ENCODE data around the gene CPSF7.

Gene CPSF7

GRCh38 chr11:61380884-61381283 lies 48.9 kb downstream of the CPSF7 start:
- DNase-seq, result no peak

DNA sequence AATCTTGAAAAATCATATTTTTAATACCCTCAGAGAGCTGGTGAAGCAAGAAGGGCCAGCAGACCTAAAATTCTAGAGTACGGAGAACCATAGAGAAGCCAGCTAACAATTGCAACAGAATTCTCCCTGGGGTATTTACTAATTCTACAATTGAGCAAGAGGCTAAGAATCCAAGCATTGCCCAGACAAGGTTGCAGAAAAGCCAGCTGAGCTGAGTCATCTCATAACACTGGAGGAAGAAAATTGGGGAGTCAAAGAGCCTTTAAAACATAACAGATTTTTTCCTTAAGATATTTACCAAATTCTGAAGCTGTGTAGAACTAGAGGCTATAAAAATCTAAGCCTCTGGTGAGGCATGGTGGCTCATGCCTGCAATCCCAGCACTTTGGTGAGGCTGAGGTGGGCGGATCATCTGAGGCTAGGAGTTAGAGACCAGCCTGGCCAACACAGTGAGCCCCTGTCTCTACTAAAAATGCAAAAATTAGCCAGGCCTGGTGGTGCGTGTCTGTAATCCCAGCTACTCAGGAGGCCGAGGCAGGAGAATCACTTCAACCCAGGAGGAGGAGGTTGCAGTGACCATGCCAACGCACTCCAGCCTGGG lies 51.0 kb downstream of the CPSF7 start:
- DNase-seq, result no peak

DNA sequence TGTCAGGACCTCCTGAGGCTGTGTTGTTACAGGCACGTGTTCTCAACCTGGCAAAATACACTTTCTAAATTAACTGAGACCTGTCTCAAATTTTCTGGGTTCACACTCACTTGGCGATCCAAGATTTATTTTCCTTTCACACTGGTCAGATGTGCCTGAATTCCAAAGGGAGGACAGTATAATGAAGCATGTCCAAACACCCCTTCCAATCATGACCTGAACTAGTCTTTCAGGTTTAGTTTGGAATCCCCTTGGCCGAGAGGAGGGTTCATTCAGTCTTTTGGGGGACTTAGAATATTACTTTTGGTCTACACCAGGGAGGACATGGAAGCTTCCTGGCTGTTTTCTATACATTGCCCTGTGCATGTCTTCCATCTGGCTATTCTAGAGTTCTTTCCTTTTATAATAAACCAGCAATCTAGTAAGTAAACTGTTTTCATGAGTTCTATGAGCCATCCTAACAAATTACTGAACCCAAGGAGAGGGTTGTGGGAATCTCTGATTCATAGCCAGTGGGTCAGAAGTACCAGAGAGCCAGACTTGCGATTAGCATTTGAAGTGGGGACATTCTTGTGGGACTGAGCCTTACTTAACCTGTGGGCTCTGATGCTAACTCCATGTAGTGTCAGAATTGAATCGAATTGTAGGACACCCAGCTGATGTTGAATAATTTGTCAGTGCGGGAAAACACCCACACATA lies 52.2 kb downstream of the CPSF7 start:
- no peak for DNase-seq

- no peak for DNase-seq
These were observed 54.0 kb downstream of the CPSF7 start for GRCh38 chr11:61375761-61376108.

GRCh38 chr11:61372659-61373420 lies 56.9 kb downstream of the CPSF7 start:
- no peak for DNase-seq

DNA sequence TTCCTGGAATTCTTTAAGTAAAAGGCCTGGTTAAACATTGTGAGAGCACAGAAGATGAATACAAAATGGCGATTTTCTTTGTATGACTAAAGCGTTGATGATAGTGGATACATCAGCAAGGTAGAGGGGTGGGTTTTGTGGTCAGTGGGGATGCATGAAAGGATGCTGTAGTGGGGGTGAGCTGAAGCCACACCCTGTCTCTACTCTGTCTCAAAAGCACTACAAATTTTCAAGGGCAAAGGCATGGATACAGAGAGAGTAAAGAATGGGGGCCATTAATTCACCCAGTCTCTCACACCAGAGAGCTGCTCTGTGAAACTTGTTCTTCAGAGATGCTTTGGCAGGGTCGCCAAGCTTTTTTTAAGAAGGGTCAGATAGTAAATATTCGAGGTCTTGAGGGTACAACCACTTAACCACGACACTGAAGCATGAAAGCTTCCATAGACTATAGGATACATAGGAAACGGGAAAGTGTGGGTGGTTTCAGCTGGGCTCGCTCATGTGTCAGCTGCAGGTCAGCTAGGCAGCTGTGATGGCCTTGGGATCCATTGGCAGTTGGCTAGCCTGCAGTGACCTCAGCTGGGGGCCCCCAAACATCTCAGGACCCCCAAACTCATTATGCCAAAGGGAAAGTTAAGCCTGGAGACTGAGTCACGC lies 59.3 kb downstream of the CPSF7 start:
- no peak for DNase-seq

DNA sequence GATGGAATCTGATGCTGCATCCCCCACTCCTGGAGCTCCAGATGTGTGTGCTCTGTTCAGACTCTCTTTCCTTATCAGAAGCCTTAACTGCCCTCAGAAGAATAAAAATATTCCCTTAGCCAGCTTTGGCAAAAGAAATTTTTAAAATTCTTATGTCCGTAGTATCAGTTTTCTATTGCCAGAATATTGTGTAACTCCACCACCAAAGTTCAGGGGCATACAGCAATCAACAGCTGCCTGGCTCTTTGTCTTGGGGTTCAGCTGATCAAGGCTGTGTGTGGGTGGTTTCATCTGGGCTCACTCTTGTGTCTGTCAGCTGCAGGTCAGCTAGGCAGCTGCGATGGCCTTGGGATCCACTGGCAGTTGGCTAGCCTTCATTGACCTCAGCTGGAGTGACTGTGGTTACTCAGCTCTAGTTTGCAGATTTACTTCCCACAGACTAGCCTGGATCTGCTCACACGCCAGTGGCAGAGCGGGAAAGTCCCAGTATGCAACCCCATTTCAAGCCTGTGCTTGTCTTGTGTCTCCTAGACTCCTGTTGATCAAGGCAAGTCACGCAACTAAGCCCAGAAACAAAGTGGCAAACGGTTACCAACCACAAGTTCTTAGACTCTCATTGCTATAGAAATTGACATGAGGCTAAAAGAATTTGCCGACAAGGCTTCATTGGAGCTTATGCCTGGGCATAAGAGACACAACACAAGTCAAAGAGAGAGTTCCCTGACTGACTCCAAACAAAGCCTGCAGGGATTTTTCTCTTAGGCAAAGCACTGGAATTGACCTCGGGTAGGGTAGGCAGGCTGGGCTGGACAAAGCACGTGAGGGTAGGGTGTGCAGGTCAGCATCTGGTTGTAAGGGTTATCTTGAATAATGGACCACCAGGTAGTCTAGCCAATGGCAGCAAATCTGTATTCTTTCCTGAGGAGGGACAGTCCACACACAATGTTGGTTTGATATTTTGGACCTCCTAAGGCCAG lies 60.1 kb downstream of the CPSF7 start:
- DNase-seq, result no peak

GRCh38 chr11:61368646-61369045 lies 61.1 kb downstream of the CPSF7 start:
- no peak for DNase-seq

DNA sequence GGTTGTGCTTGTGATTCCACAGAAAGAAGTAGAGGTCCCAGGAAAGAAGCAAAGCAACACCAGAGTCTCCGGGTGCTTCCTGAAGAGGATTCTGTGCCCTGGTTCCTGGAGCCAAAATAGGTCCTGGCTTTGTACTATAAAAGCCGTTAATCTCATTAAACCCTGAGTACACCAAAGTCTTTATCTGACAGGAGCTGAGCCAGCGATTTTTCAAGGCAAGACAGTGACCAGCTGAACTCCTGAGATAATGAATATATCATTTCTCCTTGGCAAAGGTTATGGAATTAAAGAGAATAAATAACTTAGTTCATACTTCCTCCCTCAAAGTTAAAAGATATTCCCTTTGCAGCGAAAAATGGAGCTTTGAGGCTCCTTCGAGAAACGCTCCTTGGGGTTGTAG lies 62.4 kb downstream of the CPSF7 start:
- DNase-seq, result no peak

DNA sequence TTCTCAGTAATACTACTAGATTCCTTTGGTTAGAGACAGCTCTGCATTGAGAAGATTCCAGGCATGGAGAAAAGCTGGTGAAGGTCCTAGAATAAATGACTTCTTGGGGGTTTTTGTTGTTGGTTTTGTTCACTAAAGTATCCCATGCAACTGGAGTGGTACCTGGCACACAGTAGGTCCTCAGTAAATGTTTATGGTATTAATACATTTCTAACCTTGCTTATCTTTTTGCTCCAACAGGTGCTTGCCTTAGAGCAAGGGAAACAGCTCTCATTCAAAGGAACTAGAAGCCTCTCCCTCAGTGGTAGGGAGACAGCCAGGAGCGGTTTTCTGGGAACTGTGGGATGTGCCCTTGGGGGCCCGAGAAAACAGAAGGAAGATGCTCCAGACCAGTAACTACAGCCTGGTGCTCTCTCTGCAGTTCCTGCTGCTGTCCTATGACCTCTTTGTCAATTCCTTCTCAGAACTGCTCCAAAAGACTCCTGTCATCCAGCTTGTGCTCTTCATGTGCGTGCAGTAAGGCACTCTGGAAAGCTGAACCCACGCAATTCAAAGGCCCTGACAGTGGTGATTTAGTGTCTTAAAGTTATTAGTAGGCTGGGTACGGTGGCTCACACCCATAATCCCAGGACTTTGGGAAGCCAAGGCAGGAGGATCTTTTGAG lies 65.6 kb downstream of the CPSF7 start:
- no peak for DNase-seq

GRCh38 chr11:61362542-61362875 lies 67.3 kb downstream of the CPSF7 start:
- no peak for DNase-seq

DNA sequence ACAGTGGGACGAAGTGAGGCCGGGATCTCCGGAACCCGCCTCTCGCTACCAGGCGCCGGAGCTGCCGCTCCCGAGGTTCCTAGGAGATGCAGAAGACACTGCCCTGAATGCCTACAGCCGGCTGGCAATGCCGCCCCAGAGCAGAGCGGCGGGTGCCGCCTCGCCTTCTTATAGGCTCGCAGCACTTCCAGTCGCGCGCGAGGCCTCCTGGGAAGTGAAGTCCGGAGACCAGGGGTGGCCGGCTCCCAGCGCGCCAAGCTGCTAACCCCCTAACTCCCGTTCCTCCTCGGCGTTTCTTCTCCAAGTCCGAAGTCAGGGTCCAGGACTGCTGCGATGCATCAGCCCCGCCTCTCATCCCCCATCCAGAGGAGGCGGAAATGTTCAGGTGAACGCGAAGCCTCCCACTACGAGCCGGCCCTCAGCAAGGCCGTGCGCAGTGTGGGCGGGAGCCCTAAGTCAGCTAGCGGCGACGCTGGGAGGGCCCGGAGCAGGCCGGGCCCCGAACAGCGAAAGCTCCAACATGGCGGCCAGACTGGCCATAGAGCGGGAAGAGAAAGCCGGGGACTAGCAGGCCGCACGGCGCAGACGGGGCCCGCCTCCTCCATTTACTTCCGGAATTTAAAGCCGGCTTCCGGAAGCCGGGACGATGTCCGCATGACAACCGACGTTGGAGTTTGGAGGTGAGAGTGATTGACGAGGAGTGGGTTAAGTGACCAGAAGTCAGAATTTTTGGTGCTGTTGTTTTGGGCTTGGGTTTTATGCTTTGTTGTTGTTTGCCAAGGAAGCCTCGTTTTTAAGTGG lies 67.8 kb downstream of the CPSF7 start, which contains the start of the genes CYB561A3 and TMEM138:
TSS of gene CYB561A3 (minus strand) at position 142 of the 801 bp plus-strand sequence. CDS start 5,169 bp downstream, outside the sequence.
TSS of gene TMEM138 (plus strand) at position 634 of the 801 bp plus-strand sequence. CDS start 2,017 bp downstream, outside the sequence.
- DNase-seq, result peak; percentile 97

- DNase-seq, result no peak
These were observed 68.5 kb downstream of the CPSF7 start for GRCh38 chr11:61361237-61361740.

DNA sequence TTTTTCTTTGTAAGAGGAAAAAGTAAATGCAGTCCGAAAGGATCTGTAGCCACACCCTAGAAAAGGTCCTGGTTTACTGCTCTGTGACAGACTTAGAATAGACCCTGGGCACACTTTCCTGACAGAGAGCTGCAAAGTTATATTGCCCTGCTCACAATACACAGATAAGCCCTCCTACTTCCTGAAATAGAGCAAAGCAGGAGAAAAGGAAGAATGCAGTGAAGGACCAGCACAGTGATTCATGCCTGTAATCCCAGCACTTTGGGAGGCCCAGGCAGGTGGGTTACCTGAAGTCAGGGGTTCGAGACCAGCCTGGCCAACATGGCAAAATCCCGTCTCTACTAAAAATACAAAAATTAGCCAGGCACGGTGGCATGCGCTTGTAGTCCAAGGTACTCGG lies 70.3 kb downstream of the CPSF7 start:
- no peak for DNase-seq

DNA sequence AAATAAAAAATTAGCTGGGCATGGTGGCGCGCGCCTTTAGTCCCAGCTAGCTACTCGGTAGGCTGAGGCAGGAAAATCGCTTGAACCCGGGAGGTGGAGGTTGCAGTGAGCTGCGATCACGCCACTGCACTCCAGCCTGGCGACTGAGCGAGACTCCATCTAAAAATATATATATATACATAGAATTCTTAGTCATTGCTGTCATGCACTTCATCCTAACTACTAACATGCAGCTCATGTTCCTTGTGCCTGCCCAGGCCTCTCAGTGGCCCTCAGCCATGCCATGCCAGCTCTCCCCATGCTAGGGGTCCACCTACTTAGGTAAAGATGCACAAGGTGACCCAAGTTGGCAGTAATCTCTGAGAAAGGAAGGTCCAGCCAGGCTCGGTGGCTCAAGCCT lies 71.2 kb downstream of the CPSF7 start:
- no peak for DNase-seq

- no peak for DNase-seq
These were observed 71.9 kb downstream of the CPSF7 start for GRCh38 chr11:61357894-61358239.

DNA sequence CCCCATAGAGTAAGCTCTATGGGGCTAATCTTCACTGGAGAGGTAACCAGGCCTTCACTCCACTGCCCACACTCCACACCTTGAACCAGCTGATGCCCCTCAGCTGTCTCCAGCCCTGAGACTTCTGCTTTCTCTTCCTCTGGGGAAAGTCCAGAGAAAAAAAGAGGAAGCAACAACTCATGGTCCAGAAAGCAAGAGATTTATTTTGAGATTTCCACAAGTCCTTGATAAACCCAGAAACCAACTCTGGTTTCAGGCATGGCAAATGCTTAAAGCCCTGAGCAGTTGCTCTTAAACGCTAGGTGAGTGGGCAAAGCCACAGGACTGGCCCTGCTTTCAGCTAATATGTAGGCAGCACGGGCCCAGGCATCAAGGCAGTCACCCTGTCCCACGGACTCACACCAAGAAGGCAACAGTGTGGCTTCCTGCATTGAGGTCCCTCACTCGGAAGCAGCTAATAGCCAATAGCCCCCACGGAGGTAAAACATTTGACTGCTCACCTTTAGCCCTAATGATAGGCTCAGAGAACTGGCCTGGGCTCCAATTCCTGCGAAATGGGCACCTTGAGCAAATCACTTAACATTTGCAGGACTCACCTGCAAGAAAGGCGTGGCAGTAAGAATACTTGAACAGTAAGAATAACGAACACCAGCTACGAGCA lies 72.4 kb downstream of the CPSF7 start:
- DNase-seq, result no peak

GRCh38 chr11:61356706-61357105 lies 73.1 kb downstream of the CPSF7 start:
- no peak for DNase-seq

DNA sequence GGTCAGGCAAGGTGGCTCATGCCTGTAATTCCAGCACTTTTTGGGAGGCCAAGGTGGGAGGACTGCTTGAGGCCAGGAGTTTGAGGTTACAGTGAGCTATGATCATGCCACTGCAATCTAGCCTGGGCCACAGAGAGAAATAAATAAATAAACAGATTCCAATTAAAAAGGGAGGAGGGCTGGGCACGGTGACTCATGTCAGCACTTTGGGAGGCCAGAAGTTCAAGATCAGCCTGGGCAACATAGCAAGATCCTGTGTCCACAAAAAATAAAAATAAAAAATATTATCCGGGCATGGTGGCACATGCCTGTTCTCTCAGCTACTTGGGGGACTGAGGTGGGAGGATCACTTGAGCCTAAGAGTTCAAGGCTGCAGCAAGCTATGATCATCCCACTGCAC lies 75.6 kb downstream of the CPSF7 start:
- no peak for DNase-seq

Measured in NCI-H1105 treated with DMSO at 0.1 percent for 48 hours (cell line).